ENCODE measurements around the gene CEP68. TPM values are rescaled to one million over a fixed set of nuclear protein-coding genes. Genes with fewer than 3 reads are reported as not detected.
"Not testable (repeated sequence)": the region's sequence is repeated elsewhere in the genome, so short reads cannot be mapped to it uniquely, and the experiment has no call there.

Gene CEP68
- total RNA-seq, 1 donor from 2014 or later, result 3.9 TPM

DNA sequence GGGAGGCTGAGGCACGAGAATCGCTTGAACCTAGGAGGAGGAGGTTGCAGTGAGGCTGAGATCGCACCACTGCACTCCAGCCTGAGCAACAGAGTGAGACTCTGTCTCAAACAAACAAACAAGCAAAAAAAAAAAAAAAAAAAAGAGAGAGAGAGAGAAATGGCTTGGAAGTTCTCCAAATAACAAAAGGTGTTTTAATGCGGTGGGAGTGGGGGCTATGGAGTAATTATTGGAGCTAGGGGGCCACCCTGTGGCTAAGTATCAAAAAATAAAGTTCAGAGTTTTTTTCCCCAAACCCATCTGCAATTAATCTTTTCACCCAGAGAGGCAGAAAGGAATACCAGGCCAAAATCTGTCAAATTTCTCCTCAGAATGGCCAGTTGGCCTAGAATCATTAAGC is 23.0 kb upstream of the CEP68 start:
- no peaks in the 10 kb centered on the region for H3K36me3 ChIP-seq (ENCODE audit: control insufficient read depth, insufficient read depth, low read length)
- H3K27me3 ChIP-seq (ENCODE audit: control insufficient read depth, insufficient read depth, low read length), result peaks cover 4% of the 10 kb centered on the region
- TF ChIP-seq, protein P1, sequence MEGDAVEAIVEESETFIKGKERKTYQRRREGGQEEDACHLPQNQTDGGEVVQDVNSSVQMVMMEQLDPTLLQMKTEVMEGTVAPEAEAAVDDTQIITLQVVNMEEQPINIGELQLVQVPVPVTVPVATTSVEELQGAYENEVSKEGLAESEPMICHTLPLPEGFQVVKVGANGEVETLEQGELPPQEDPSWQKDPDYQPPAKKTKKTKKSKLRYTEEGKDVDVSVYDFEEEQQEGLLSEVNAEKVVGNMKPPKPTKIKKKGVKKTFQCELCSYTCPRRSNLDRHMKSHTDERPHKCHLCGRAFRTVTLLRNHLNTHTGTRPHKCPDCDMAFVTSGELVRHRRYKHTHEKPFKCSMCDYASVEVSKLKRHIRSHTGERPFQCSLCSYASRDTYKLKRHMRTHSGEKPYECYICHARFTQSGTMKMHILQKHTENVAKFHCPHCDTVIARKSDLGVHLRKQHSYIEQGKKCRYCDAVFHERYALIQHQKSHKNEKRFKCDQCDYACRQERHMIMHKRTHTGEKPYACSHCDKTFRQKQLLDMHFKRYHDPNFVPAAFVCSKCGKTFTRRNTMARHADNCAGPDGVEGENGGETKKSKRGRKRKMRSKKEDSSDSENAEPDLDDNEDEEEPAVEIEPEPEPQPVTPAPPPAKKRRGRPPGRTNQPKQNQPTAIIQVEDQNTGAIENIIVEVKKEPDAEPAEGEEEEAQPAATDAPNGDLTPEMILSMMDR (IDR thresholded peaks at IDR 0.05; ENCODE audit: insufficient read depth, low read length, severe bottlenecking), result no peak
- FAIRE-seq, result no peak
- no peak for DNase-seq (ENCODE audit: low read depth)
- no peak overlapping the region for H3K4me3 ChIP-seq (ENCODE audit: low read depth, low read length)

DNA sequence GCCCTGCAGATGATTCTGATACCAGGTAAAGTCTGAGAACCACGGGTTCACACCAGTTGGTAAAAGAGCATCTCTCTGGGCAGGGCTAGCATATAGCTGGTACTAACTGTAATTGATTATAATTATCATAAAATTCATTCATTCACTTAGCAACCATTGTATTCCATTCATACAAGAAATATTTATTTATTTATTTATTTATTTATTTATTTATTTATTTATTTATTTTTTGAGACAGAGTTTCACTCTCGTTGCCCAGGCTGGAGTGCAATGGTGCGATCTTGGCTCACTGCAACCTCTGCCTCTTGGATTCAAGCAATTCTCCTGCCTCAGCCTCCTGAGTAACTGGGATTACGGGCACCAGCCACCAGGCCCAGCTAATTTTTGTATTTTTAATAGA is 22.5 kb upstream of the CEP68 start:
- H3K4me3 ChIP-seq (ENCODE audit: low read depth, low read length); FAIRE-seq; H3K36me3 ChIP-seq (ENCODE audit: control insufficient read depth, insufficient read depth, low read length); DNase-seq (ENCODE audit: low read depth); H3K27me3 ChIP-seq (ENCODE audit: control insufficient read depth, insufficient read depth, low read length): not testable (repeated sequence)

DNA sequence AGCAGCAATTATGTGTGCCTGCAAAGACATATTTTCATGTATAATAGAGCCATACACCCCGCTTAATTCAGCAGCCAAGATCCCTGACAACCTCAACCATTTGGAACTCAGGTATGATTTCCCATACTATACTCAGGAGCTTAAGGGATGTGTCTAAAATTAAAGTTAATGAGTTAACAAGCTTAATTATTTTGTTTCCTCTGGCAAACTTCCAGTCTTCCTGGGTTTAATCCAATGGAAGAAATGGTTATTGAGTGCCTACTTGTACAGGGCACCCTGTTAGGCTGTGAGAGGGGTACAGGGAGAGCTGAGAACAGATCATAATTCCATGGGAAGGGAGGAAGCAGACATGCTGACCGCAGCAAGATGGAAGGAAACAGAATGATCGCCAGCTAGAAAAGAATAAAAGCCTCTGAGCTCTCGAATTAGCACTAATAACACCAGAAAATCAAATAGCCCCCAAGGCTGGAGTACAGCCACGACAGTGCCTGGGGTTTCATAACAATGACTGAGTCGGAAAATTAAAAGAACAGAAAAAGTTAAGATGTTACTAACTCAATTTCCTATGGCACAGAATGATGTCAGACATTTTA is 20.8 kb upstream of the CEP68 start:
- Histone ChIP-seq H3K4me3 (ENCODE audit: low read depth, low read length) (no peak overlapping the region), H3K36me3 (ENCODE audit: control insufficient read depth, insufficient read depth, low read length) (no peaks in the 10 kb centered on the region), H3K27me3 (ENCODE audit: control insufficient read depth, insufficient read depth, low read length) (peaks cover 2% of the 10 kb centered on the region)
- DNase-seq (ENCODE audit: low read depth) (no peak), FAIRE-seq (no peak)
- TF ChIP-seq, protein P1 (IDR thresholded peaks at IDR 0.05; ENCODE audit: insufficient read depth, low read length, severe bottlenecking), result no peak

DNA sequence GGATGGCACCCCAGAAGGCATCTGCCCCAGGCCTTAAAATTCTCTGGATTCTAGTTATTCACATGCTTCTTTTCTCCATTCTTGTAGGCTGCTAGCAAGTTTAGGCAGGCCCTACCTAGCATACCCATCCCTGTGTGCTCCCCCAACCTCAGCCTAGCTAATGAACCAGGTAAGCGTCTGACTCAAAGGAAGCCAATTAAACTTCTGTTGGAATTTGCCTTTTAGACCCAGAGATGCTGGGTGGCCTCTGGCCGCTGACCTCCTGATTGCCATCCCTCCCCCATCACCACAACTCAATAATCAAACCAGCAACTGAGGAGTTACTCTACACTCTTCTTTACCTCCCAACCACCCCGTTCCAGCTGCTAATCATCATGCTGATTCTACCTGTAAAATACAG is 19.0 kb upstream of the CEP68 start:
- H3K4me3 ChIP-seq (ENCODE audit: low read depth, low read length), result no peak overlapping the region
- DNase-seq (ENCODE audit: low read depth) (peak; percentile 39), FAIRE-seq (no peak)
- TF ChIP-seq, protein P1 (IDR thresholded peaks at IDR 0.05; ENCODE audit: insufficient read depth, low read length, severe bottlenecking), result no peak
- H3K36me3 ChIP-seq (ENCODE audit: control insufficient read depth, insufficient read depth, low read length), result no peaks in the 10 kb centered on the region
- no peaks in the 10 kb centered on the region for H3K27me3 ChIP-seq (ENCODE audit: control insufficient read depth, insufficient read depth, low read length)

DNA sequence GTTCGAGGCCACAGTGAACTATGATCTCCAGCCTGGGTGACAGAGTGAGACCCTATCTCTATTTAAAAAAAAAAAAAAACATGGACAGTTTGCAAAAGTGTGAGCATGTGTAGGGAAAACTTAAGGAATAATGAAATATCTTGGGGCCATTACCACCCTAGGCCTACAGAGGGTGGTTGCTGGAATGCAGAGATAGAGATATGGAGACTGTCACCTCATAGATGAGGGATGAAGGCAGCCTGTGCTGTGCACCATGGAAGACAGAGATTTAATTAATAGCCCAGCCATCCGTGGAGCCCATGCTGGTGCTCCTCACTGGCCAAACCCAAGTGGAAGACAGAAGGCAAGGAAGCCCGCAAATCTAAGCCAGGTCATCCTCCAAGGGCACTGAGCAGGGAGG is 16.6 kb upstream of the CEP68 start:
- H3K36me3 ChIP-seq (ENCODE audit: control insufficient read depth, insufficient read depth, low read length), result no peaks in the 10 kb centered on the region
- DNase-seq (ENCODE audit: low read depth) (no peak), FAIRE-seq (no peak)
- no peaks in the 10 kb centered on the region for H3K27me3 ChIP-seq (ENCODE audit: control insufficient read depth, insufficient read depth, low read length)
- no peak overlapping the region for H3K4me3 ChIP-seq (ENCODE audit: low read depth, low read length)
- TF ChIP-seq, protein P1 (IDR thresholded peaks at IDR 0.05; ENCODE audit: insufficient read depth, low read length, severe bottlenecking), result no peak

DNA sequence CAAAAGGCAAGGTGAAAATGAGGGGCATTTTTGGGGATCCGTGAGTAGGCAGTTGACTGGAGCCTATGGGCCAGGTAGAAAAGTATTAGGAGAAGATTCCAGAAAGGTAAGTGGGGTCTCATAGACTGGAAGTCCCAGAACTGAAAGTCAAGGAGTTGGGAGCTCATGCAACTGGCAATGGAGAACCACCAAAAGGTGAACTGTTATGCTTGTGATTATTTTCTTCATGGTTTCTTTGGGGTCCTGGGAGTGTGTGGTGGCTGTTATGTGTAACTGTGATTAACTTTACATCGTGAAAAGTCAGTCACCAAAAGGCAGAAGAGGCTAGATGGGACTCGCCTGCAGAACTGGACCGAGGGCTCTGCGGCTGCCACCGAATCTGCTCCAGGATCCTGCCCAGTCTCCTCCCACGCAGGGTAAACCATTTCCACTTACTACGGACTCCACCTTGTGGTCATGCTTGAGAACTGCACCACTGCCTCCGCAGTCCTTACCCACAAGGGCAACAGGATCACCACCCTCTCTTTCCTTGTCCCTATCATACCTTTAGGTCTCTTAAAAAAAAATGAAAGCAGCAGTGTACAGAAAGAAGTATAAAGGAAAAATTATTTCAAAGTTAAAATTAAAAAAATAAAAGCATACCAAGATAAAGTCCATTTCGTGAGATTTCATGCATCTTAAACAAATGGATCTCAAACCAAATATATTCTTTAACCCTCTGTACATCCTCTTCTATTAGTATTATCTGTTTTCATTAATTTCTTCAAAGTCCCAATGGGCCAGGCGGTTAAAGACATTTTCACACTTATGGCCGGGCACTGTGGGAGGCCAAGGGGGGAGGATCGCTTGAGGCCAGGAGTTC is 15.6 kb upstream of the CEP68 start:
- H3K27me3 ChIP-seq (ENCODE audit: control insufficient read depth, insufficient read depth, low read length), result no peaks in the 10 kb centered on the region
- no peaks in the 10 kb centered on the region for H3K36me3 ChIP-seq (ENCODE audit: control insufficient read depth, insufficient read depth, low read length)
- FAIRE-seq (peak; percentile 72), DNase-seq (ENCODE audit: low read depth) (peak; percentile 84)
- no peak overlapping the region for H3K4me3 ChIP-seq (ENCODE audit: low read depth, low read length)
- TF ChIP-seq, protein P1 (IDR thresholded peaks at IDR 0.05; ENCODE audit: insufficient read depth, low read length, severe bottlenecking), result peak; percentile 91
